ENCODE results near the gene ZNG1A. TPM values are rescaled to one million over a fixed set of nuclear protein-coding genes. Genes with fewer than 3 reads are reported as not detected.
"Not testable (repeated sequence)": the region's sequence is repeated elsewhere in the genome, so short reads cannot be mapped to it uniquely, and the experiment has no call there.

The ZNG1A gene
- total RNA-seq, 1 donor from 2014 or later, result 23.3 TPM

GRCh38 chr9:99867-100266, 79.0 kb downstream of the ZNG1A start:
- intact Hi-C loops (cut with micrococcal nuclease), result not testable (repeated sequence)

- intact Hi-C loops (cut with micrococcal nuclease), result not testable (repeated sequence)
Observed at GRCh38 chr9:98775-99174, 80.1 kb downstream of the ZNG1A start.

GRCh38 chr9:94992-95391, 83.9 kb downstream of the ZNG1A start:
- intact Hi-C loops (cut with micrococcal nuclease), result not testable (repeated sequence)

GRCh38 chr9:94323-94722, 84.5 kb downstream of the ZNG1A start:
- intact Hi-C loops (cut with micrococcal nuclease), result not testable (repeated sequence)

- intact Hi-C loops (cut with micrococcal nuclease), result not testable (repeated sequence)
Observed at GRCh38 chr9:93909-94308, 84.9 kb downstream of the ZNG1A start.

- intact Hi-C loops (cut with micrococcal nuclease), result not testable (repeated sequence)
Observed at GRCh38 chr9:90851-91250, 88.0 kb downstream of the ZNG1A start.

- intact Hi-C loops (cut with micrococcal nuclease), result not testable (repeated sequence)
Observed at GRCh38 chr9:88396-89037, 90.3 kb downstream of the ZNG1A start.

- intact Hi-C loops (cut with micrococcal nuclease), result not testable (repeated sequence)
Observed at GRCh38 chr9:87860-88259, 91.0 kb downstream of the ZNG1A start.

- intact Hi-C loops (cut with micrococcal nuclease), result not testable (repeated sequence)
Observed at GRCh38 chr9:87105-87504, 91.8 kb downstream of the ZNG1A start.

- intact Hi-C loops (cut with micrococcal nuclease), result not testable (repeated sequence)
Observed at GRCh38 chr9:86697-87096, 92.2 kb downstream of the ZNG1A start.

GRCh38 chr9:82932-83689, 95.7 kb downstream of the ZNG1A start:
- intact Hi-C loops (cut with micrococcal nuclease), result not testable (repeated sequence)

GRCh38 chr9:78333-78732, 100.5 kb downstream of the ZNG1A start:
- intact Hi-C loops (cut with micrococcal nuclease), result not testable (repeated sequence)

- intact Hi-C loops (cut with micrococcal nuclease), result not testable (repeated sequence)
Observed at GRCh38 chr9:76389-76788, 102.5 kb downstream of the ZNG1A start.

GRCh38 chr9:73900-74525, 104.8 kb downstream of the ZNG1A start:
- intact Hi-C loops (cut with micrococcal nuclease), result not testable (repeated sequence)

- intact Hi-C loops (cut with micrococcal nuclease), result not testable (repeated sequence)
Observed at GRCh38 chr9:73076-73899, 105.6 kb downstream of the ZNG1A start.

Other genes with a start within 250 kb of the ZNG1A start
- gene WASHC1, start 149.6 kb downstream of the ZNG1A start, total RNA-seq, result 18.3 and 18.4 TPM in 2 replicates
- gene FOXD4, start 60.6 kb downstream of the ZNG1A start, total RNA-seq, result 0.23 TPM in 1 of 2 replicates, not detected in the other
- gene DOCK8, start 35.8 kb upstream of the ZNG1A start, total RNA-seq, result 274 and 280 TPM in 2 replicates